Thoracic aorta (tissue), 2 donors: ENCODE measurements around the gene DSE. TPM values are rescaled to one million over a fixed set of nuclear protein-coding genes. Genes with fewer than 3 reads are reported as not detected.

Experiments used
- ATAC-seq: fragments of 150-250 bp; one replicate; pipeline ENCODE4 v1.8.0; 2017; ENCODE audit warnings: low read depth; ENCODE audit not compliant: insufficient number of reproducible peaks, low FRiP score
- DNase-seq: peaks from one replicate; pipeline ENCODE4 v3.0.0-alpha.2; 2020; ENCODE audit warnings: low spot score
- H3K27ac ChIP-seq, 2 donors: fragments of 200-600 bp; sonication (generic); 1 replicate in 1 of 2; 2 replicates in 1 of 2; pipeline ENCODE4 v1.5.1; 2016; ENCODE audit warnings: mild to moderate bottlenecking in 2 of 2, moderate library complexity in 2 of 2
- H3K27me3 ChIP-seq: fragments of 200-600 bp; sonication (generic); replicated peaks from 2 replicates; pipeline ENCODE4 v1.6.0; 2016; ENCODE audit warnings: mild to moderate bottlenecking; ENCODE audit not compliant: insufficient read depth
- H3K36me3 ChIP-seq: fragments of 200-600 bp; sonication (generic); one replicate; pipeline ENCODE4 v1.5.1; 2016
- H3K4me1 ChIP-seq, 2 donors: fragments of 200-600 bp; sonication (generic); 1 replicate in 1 of 2; 2 replicates in 1 of 2; pipeline versions ENCODE4 v1.5.1 to v1.6.0; 2016; ENCODE audit warnings: low read depth in 2 of 2, mild to moderate bottlenecking in 1 of 2; ENCODE audit not compliant: control insufficient read depth in 1 of 2
- H3K4me3 ChIP-seq: fragments of 200-600 bp; sonication (generic); 2 replicates; pipeline ENCODE4 v1.5.1; 2016; ENCODE audit warnings: mild to moderate bottlenecking
- H3K9me3 ChIP-seq: fragments of 200-600 bp; sonication (generic); 2 replicates; pipeline ENCODE4 v1.5.1; 2016
- CTCF ChIP-seq: fragments of 200-600 bp; sonication (generic); IDR thresholded peaks from one replicate; pipeline ENCODE4 v1.5.1; 2019; ENCODE audit warnings: antibody characterized with exemption
- total RNA-seq, 2 donors: library from RNA; depleted of rRNA; stranded (reverse); fragments of >200 nt; gene quantifications; one replicate each; pipeline versions ENCODE4 v1.1.0 to v1.2.3, GENCODE V29; 2016

Gene DSE
- total RNA-seq, 2 donors from 2014 or later: 46.7 to 65.2 TPM

GRCh38 chr6:116385921-116386320 is 15.2 kb downstream of the DSE start:
- Histone ChIP-seq H3K4me1 (peaks cover 34 to 56% of the 10 kb centered on the region in 2 donors), H3K36me3 (no peaks in the 10 kb centered on the region), H3K9me3 (no peaks in the 10 kb centered on the region), H3K27ac (peak overlapping the region; percentile 45 to 64), H3K27me3 (no peaks in the 10 kb centered on the region), H3K4me3 (no peak overlapping the region)
- no peak for ATAC-seq
- no peak for DNase-seq
- no peak for TF ChIP-seq CTCF

GRCh38 chr6:116386581-116387299 is 16.0 kb downstream of the DSE start:
- H3K27ac ChIP-seq: peak overlapping the region; percentile 45 to 64
- DNase-seq (no peak), ATAC-seq (peak; percentile 34)
- H3K4me3 ChIP-seq: no peak overlapping the region
- H3K9me3 ChIP-seq: no peaks in the 10 kb centered on the region
- H3K4me1 ChIP-seq: peaks cover 34 to 62% of the 10 kb centered on the region in 2 donors
- no peak for TF ChIP-seq CTCF
- no peaks in the 10 kb centered on the region for H3K27me3 ChIP-seq
- H3K36me3 ChIP-seq: no peaks in the 10 kb centered on the region

- no peak overlapping the region for H3K4me3 ChIP-seq
- H3K27me3 ChIP-seq: no peaks in the 10 kb centered on the region
- no peaks in the 10 kb centered on the region for H3K9me3 ChIP-seq
- ATAC-seq (peak; percentile 30), DNase-seq (no peak)
- peaks cover 38 to 68% of the 10 kb centered on the region in 2 donors for H3K4me1 ChIP-seq
- TF ChIP-seq CTCF: no peak
- H3K36me3 ChIP-seq: no peaks in the 10 kb centered on the region
- peak overlapping the region in 1 of 2 donors; percentile 64 for H3K27ac ChIP-seq
Measured at GRCh38 chr6:116387374-116387773, 16.6 kb downstream of the DSE start.

- Histone ChIP-seq H3K9me3 (no peaks in the 10 kb centered on the region), H3K27me3 (no peaks in the 10 kb centered on the region), H3K4me3 (no peak overlapping the region), H3K4me1 (peaks cover 44 to 78% of the 10 kb centered on the region in 2 donors), H3K36me3 (no peaks in the 10 kb centered on the region), H3K27ac (peak overlapping the region in 1 of 2 donors; percentile 35)
- no peak for TF ChIP-seq CTCF
- DNase-seq: no peak
- no peak for ATAC-seq
Measured at GRCh38 chr6:116388924-116389323, 18.2 kb downstream of the DSE start.

- ATAC-seq (no peak), DNase-seq (no peak)
- Histone ChIP-seq H3K36me3 (no peaks in the 10 kb centered on the region), H3K27me3 (no peaks in the 10 kb centered on the region), H3K4me1 (peaks cover 48 to 82% of the 10 kb centered on the region in 2 donors), H3K9me3 (no peaks in the 10 kb centered on the region), H3K27ac (peak overlapping the region in 1 of 2 donors; percentile 35), H3K4me3 (no peak overlapping the region)
- no peak for TF ChIP-seq CTCF
Measured at GRCh38 chr6:116389357-116389756, 18.6 kb downstream of the DSE start.
